Common myeloid progenitor, CD34-positive (primary cell): ENCODE data around the gene EMX1.

Source experiments
- CTCF ChIA-PET: fragments of 350-600 bp; sonication (Branson Sonifier 250); formaldehyde crosslinking; loops from one replicate; lab custom pipeline; 2021; ENCODE audit warnings: antibody characterized with exemption; lab: Charles Lee
- POLR2A ChIA-PET: fragments of 350-600 bp; sonication (Branson Sonifier 250); formaldehyde crosslinking; loops from one replicate; lab custom pipeline; 2021; ENCODE audit warnings: antibody characterized with exemption; lab: Charles Lee
- DNase-seq, 3 donors: peaks; one replicate each; pipeline versions ENCODE4 v3.0.0 to v3.0.0-alpha.2; 2013
- H3K27ac ChIP-seq, 2 experiments: 1 replicate in 1 of 2; 2 replicates in 1 of 2; pipeline ENCODE4 v1.7.0; 2013; ENCODE audit warnings: inconsistent platforms in 2 of 2, low read length in 2 of 2, mild to moderate bottlenecking in 2 of 2, low read depth in 1 of 2, moderate library complexity in 1 of 2; ENCODE audit not compliant: severe bottlenecking in 2 of 2, insufficient read depth in 1 of 2, poor library complexity in 1 of 2
- H3K27me3 ChIP-seq, 5 experiments: replicated peaks in 2 of 5; 1 replicate in 3 of 5; 2 replicates in 2 of 5; pipeline versions ENCODE4 v1.6.1 to v1.7.0; 2013; ENCODE audit warnings: low read length in 4 of 5, mild to moderate bottlenecking in 2 of 5, moderate library complexity in 2 of 5, inconsistent platforms in 1 of 5; ENCODE audit not compliant: insufficient read depth in 5 of 5, control insufficient read depth in 4 of 5
- H3K36me3 ChIP-seq, 4 experiments: 1 replicate in 2 of 4; 2 replicates in 2 of 4; pipeline versions ENCODE4 v1.6.1 to v1.7.0; 2013; ENCODE audit warnings: low read length in 3 of 4, control low read depth in 1 of 4, mild to moderate bottlenecking in 1 of 4; ENCODE audit not compliant: control insufficient read depth in 4 of 4, insufficient read depth in 4 of 4
- H3K4me1 ChIP-seq, 4 experiments: 1 replicate in 3 of 4; 2 replicates in 1 of 4; pipeline versions ENCODE4 v1.6.1 to v1.7.1; 2013; ENCODE audit warnings: low read length in 3 of 4, mild to moderate bottlenecking in 3 of 4, control low read depth in 1 of 4, inconsistent platforms in 1 of 4, moderate library complexity in 1 of 4; ENCODE audit not compliant: control insufficient read depth in 4 of 4, insufficient read depth in 4 of 4; ENCODE audit errors: control extremely low read depth in 1 of 4
- H3K4me3 ChIP-seq, 7 experiments: 1 replicate in 4 of 7; 2 replicates in 3 of 7; pipeline versions ENCODE4 v1.5.1 to v1.7.0; 2013; ENCODE audit warnings: mild to moderate bottlenecking in 7 of 7, low read length in 6 of 7, moderate library complexity in 6 of 7, inconsistent platforms in 2 of 7, low read depth in 2 of 7, control low read depth in 1 of 7; ENCODE audit not compliant: insufficient read depth in 4 of 7, control insufficient read depth in 1 of 7; ENCODE audit errors: extremely low read depth in 1 of 7
- H3K9me3 ChIP-seq, 5 experiments: 1 replicate in 4 of 5; 2 replicates in 1 of 5; pipeline versions ENCODE4 v1.6.1 to v1.7.1; 2013; ENCODE audit warnings: low read length in 4 of 5, mild to moderate bottlenecking in 2 of 5, inconsistent platforms in 1 of 5, low read depth in 1 of 5, moderate library complexity in 1 of 5; ENCODE audit not compliant: control insufficient read depth in 4 of 5, insufficient read depth in 2 of 5; ENCODE audit errors: control extremely low read depth in 1 of 5
- WGBS: methylation state at CpG from one replicate; pipeline ENCODE4 v1.1.5; 2013; ENCODE audit not compliant: insufficient coverage; 5-methylcytosine and 5-hydroxymethylcytosine counted together

Gene EMX1

GRCh38 chr2:72953528-72953927 lies 36.2 kb downstream of the EMX1 start:
- 86% methylated on average over 1 of the region's 1 CpG for WGBS
- Histone ChIP-seq H3K4me3 (no peak overlapping the region), H3K27me3 (no peaks in the 10 kb centered on the region), H3K4me1 (peaks cover 0 to 13% (median 3%) of the 10 kb centered on the region in 4 experiments), H3K9me3 (no peaks in the 10 kb centered on the region), H3K27ac (no peak overlapping the region), H3K36me3 (peaks cover 0 to 4% (median 3%) of the 10 kb centered on the region in 4 experiments)
- no peak for DNase-seq
- POLR2A ChIA-PET: no interaction called here
- CTCF ChIA-PET: interaction anchor here (0.6 to 1.5 kb wide), 3 partner anchors 9 to 61 kb away, joined by 3 to 5 read pairs (median 4); no protein-coding TSS in a partner anchor

- ChIA-PET POLR2A (no interaction called here), CTCF (interaction anchor here (0.6 to 1.2 kb wide), 2 partner anchors 8 to 61 kb away, joined by 3 to 4 read pairs; no protein-coding TSS in a partner anchor)
- no peak overlapping the region for H3K27ac ChIP-seq
- peaks cover 0 to 4% (median 3%) of the 10 kb centered on the region in 4 experiments for H3K36me3 ChIP-seq
- no peak overlapping the region for H3K4me3 ChIP-seq
- peaks cover 0 to 13% (median 3%) of the 10 kb centered on the region in 4 experiments for H3K4me1 ChIP-seq
- 60% methylated on average over 1 of the region's 4 CpGs for WGBS
- no peak for DNase-seq
- no peaks in the 10 kb centered on the region for H3K27me3 ChIP-seq
- no peaks in the 10 kb centered on the region for H3K9me3 ChIP-seq
These were observed 36.7 kb downstream of the EMX1 start for GRCh38 chr2:72953976-72954375.

GRCh38 chr2:72954376-72955227 lies 37.3 kb downstream of the EMX1 start:
- H3K4me1 ChIP-seq: peaks cover 0 to 13% (median 3%) of the 10 kb centered on the region in 4 experiments
- ChIA-PET CTCF (interaction anchor here (1.2 kb wide), 1 partner anchor 62 kb away, joined by 3 read pairs; no protein-coding TSS in a partner anchor), POLR2A (no interaction called here)
- H3K4me3 ChIP-seq: no peak overlapping the region
- WGBS: 73% methylated on average over 4 of the region's 12 CpGs
- no peaks in the 10 kb centered on the region for H3K27me3 ChIP-seq
- no peaks in the 10 kb centered on the region for H3K9me3 ChIP-seq
- H3K27ac ChIP-seq: no peak overlapping the region
- no peak for DNase-seq
- H3K36me3 ChIP-seq: peaks cover 0 to 4% (median 3%) of the 10 kb centered on the region in 4 experiments

GRCh38 chr2:72955228-72956049 lies 38.1 kb downstream of the EMX1 start:
- H3K27ac ChIP-seq: no peak overlapping the region
- peaks cover 0 to 13% (median 3%) of the 10 kb centered on the region in 4 experiments for H3K4me1 ChIP-seq
- POLR2A ChIA-PET: no interaction called here
- H3K27me3 ChIP-seq: no peaks in the 10 kb centered on the region
- DNase-seq: no peak
- peaks cover 0 to 4% (median 3%) of the 10 kb centered on the region in 4 experiments for H3K36me3 ChIP-seq
- H3K4me3 ChIP-seq: no peak overlapping the region
- no peaks in the 10 kb centered on the region for H3K9me3 ChIP-seq
- WGBS: 97% methylated on average over 23 of the region's 24 CpGs
- CTCF ChIA-PET: no interaction called here

GRCh38 chr2:72956050-72956395 lies 38.7 kb downstream of the EMX1 start:
- no peak overlapping the region for H3K27ac ChIP-seq
- no peak overlapping the region for H3K4me3 ChIP-seq
- H3K36me3 ChIP-seq: peaks cover 0 to 4% (median 3%) of the 10 kb centered on the region in 4 experiments
- POLR2A ChIA-PET: no interaction called here
- no peaks in the 10 kb centered on the region for H3K9me3 ChIP-seq
- no peak for DNase-seq
- CTCF ChIA-PET: interaction anchor here (2.6 kb wide), 1 partner anchor 17 kb away, joined by 6 read pairs; no protein-coding TSS in a partner anchor
- H3K27me3 ChIP-seq: no peaks in the 10 kb centered on the region
- 100% methylated on average over 2 of the region's 2 CpGs for WGBS
- H3K4me1 ChIP-seq: peaks cover 0 to 13% (median 3%) of the 10 kb centered on the region in 4 experiments

GRCh38 chr2:72956936-72957335 lies 39.6 kb downstream of the EMX1 start:
- POLR2A ChIA-PET: no interaction called here
- CTCF ChIA-PET: interaction anchor here (2.6 kb wide), 1 partner anchor 17 kb away, joined by 6 read pairs; no protein-coding TSS in a partner anchor

More at GRCh38 chr2:72956936-72957335, 39.6 kb downstream of the EMX1 start:
- H3K27me3 ChIP-seq: no peaks in the 10 kb centered on the region
- H3K4me1 ChIP-seq: peaks cover 0 to 19% (median 3%) of the 10 kb centered on the region in 4 experiments
- no peak overlapping the region for H3K27ac ChIP-seq
- H3K9me3 ChIP-seq: no peaks in the 10 kb centered on the region
- WGBS: 89% methylated on average over 2 of the region's 3 CpGs
- peaks cover 0 to 4% (median 3%) of the 10 kb centered on the region in 4 experiments for H3K36me3 ChIP-seq
- no peak overlapping the region for H3K4me3 ChIP-seq
- no peak for DNase-seq
